Calu3 (cell line): ENCODE data around the gene GUCA1C. TPM values are rescaled to one million over a fixed set of nuclear protein-coding genes. Genes with fewer than 3 reads are reported as not detected.

Experiments used
- BruUV-seq: library from RNA; stranded (reverse); fragments of 400-500 nt; replicated peaks from 2 replicates; lab custom pipeline; 2021; lab: Mats Ljungman, UMichigan
- CTCF ChIA-PET: fragments of 300-600 bp; sonication (Branson Sonifier 250); formaldehyde crosslinking; loops from one replicate; lab custom pipeline; 2022; ENCODE audit warnings: antibody characterized with exemption; lab: Charles Lee
- DNase-seq: peaks from one replicate; pipeline ENCODE4 v3.0.0; 2022
- H3K27ac Mint-ChIP-seq: one replicate; pipeline ENCODE4 v1.8.0; 2022; ENCODE audit warnings: mixed read lengths; ENCODE audit not compliant: unreplicated experiment
- H3K27me3 Mint-ChIP-seq: one replicate; pipeline ENCODE4 v1.8.0; 2022; ENCODE audit warnings: mixed read lengths; ENCODE audit not compliant: unreplicated experiment
- H3K36me3 Mint-ChIP-seq: one replicate; pipeline ENCODE4 v1.8.0; 2022; ENCODE audit warnings: mild to moderate bottlenecking, moderate library complexity, mixed read lengths; ENCODE audit not compliant: insufficient read depth, unreplicated experiment
- H3K4me1 Mint-ChIP-seq: one replicate; pipeline ENCODE4 v1.8.0; 2022; ENCODE audit warnings: mild to moderate bottlenecking, low read depth, mixed read lengths; ENCODE audit not compliant: unreplicated experiment
- H3K4me3 Mint-ChIP-seq: one replicate; pipeline ENCODE4 v1.8.0; 2022; ENCODE audit warnings: mild to moderate bottlenecking, low read depth, moderate library complexity, mixed read lengths; ENCODE audit not compliant: unreplicated experiment
- H3K9me3 Mint-ChIP-seq: one replicate; pipeline ENCODE4 v1.8.0; 2022; ENCODE audit warnings: low read depth, mixed read lengths; ENCODE audit not compliant: unreplicated experiment
- CTCF ChIP-seq: fragments of 200-600 bp; IDR thresholded peaks from one replicate; pipeline ENCODE4 v1.8.0; 2022; ENCODE audit warnings: antibody characterized with exemption; ENCODE audit not compliant: unreplicated experiment
- intact Hi-C: fragments of 100-400 bp; cut with micrococcal nuclease; formaldehyde crosslinking; loops from one replicate; pipeline ENCODE4 v1.10.0; 2022; ENCODE audit not compliant: unreplicated experiment
- total RNA-seq: library from RNA; stranded (reverse); gene quantifications from 2 replicates; pipeline ENCODE4 v1.2.3, GENCODE V29; 2022

The GUCA1C gene
- total RNA-seq, 1 experiment from 2014 or later = not detected

- no peak overlapping the region for H3K27ac Mint-ChIP-seq
- H3K36me3 Mint-ChIP-seq = no peaks in the 10 kb centered on the region
- no peak overlapping the region for H3K4me3 Mint-ChIP-seq
- intact Hi-C loops = no loop called here
- no peak for TF ChIP-seq CTCF
- H3K4me1 Mint-ChIP-seq = peaks cover 22% of the 10 kb centered on the region
- BruUV-seq = no TSS peak
- no peaks in the 10 kb centered on the region for H3K27me3 Mint-ChIP-seq
- CTCF ChIA-PET = no interaction called here
- no peaks in the 10 kb centered on the region for H3K9me3 Mint-ChIP-seq
- DNase-seq = no peak
These were observed 5.8 kb downstream of the GUCA1C start for GRCh38 chr3:108947855-108948254.

DNA sequence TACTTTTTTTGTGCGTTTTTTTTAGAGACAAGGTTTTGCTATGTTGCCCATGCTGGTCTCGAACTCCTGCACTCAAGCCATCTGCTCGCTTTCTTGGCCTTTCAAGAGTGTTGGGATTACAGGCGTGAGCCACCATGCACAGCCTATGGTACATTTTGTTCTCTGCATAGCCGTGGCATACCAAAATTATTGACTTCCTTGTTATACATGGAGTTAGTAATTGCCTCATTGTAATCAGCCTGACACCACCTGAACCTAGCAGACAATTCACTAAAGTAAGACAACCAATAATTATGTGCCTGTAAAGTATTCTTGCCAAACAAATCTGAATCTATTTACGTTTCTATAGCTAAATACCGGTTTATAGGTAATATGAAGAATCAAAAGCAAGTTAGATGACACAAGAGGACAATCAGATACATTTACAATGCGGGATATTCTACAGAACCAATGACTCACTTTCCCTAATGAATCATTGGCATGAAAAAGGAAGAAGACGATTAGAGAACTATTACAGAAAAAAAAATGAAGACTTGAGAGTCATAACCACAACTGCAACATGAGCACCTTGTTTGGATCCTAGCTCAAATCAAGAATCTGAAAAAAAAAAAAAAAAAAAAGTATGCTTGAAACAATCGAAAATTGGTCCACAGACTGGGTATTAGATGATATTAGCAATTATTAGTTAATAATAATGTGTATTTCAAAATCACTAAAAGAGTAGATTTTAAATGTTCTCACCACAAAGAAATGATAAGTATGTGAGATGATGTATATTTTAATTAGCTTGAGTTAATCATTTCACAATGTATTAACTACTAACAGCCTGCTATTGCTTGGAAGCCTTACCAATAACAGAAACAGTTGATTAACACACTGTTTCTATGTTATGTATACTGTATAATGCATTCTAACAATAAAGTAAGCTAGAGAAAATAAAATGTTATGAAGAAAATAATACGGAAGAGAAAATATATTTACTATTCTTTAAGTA lies 7.1 kb downstream of the GUCA1C start:
- no peak for DNase-seq

DNA sequence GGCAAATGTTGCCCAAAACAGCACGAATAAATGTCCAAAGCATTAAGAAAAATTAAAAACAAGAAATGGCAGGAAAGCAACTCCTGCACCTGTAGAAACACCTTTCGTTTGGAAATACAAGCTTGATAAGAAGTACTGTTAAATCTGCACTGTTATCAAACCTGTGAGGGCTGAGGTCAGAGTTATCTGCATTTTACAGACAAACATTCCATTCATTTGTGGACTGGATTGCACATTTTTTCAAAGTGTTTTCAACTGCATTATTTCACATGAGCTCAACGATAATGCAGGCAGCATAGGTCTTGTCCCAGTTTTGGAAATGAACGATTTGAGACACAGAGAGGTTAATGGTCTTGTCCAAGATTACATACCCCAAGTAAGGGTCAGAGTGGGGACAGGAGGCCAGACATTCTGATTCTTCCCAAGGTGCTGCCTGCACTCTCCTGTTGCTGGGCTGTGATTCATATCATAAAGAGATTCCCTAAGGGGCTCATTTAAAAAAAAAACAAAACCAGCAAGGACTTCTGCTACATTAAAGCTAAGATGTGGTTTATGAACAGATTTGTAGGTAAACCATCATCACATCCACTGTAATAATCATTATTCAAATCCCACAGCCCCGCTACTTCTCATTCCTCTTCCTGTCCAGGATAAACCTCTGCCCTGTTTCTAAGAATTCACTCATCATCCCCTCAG lies 13.0 kb downstream of the GUCA1C start:
- Mint-ChIP-seq H3K36me3 (no peaks in the 10 kb centered on the region), H3K27ac (no peak overlapping the region), H3K9me3 (no peaks in the 10 kb centered on the region), H3K4me3 (no peak overlapping the region), H3K4me1 (peaks cover 13% of the 10 kb centered on the region), H3K27me3 (no peaks in the 10 kb centered on the region)
- CTCF ChIA-PET = interaction anchor here (1.3 kb wide), 1 partner anchor 83 kb away, joined by 4 read pairs; no protein-coding TSS in a partner anchor
- intact Hi-C loops = no loop called here
- TF ChIP-seq CTCF = no peak
- BruUV-seq = no TSS peak
- no peak for DNase-seq

More for the DNA sequence above, 7.1 kb downstream of the GUCA1C start:
- CTCF ChIA-PET = interaction anchor here (0.6 to 1.2 kb wide), 5 partner anchors 8 to 1322 kb away, joined by 3 to 4 read pairs (median 3); no protein-coding TSS in a partner anchor
- Mint-ChIP-seq H3K27me3 (no peaks in the 10 kb centered on the region), H3K9me3 (no peaks in the 10 kb centered on the region), H3K4me1 (peaks cover 22% of the 10 kb centered on the region), H3K4me3 (no peak overlapping the region), H3K27ac (peak overlapping the region; percentile 52), H3K36me3 (no peaks in the 10 kb centered on the region)
- BruUV-seq = no TSS peak
- TF ChIP-seq CTCF = no peak
- intact Hi-C loops = no loop called here

GRCh38 chr3:108940166-108940565 lies 13.5 kb downstream of the GUCA1C start:
- no peaks in the 10 kb centered on the region for H3K27me3 Mint-ChIP-seq
- CTCF ChIA-PET = interaction anchor here (1.3 kb wide), 1 partner anchor 84 kb away, joined by 4 read pairs; no protein-coding TSS in a partner anchor
- TF ChIP-seq CTCF = no peak
- no peak overlapping the region for H3K27ac Mint-ChIP-seq
- peaks cover 13% of the 10 kb centered on the region for H3K4me1 Mint-ChIP-seq
- no peak for DNase-seq
- no peak overlapping the region for H3K4me3 Mint-ChIP-seq
- BruUV-seq = no TSS peak
- no peaks in the 10 kb centered on the region for H3K9me3 Mint-ChIP-seq
- intact Hi-C loops = no loop called here
- no peaks in the 10 kb centered on the region for H3K36me3 Mint-ChIP-seq
